Limb (tissue), 2 donors: ENCODE results near the gene PRR30.
"Not testable (repeated sequence)": the region's sequence is repeated elsewhere in the genome, so short reads cannot be mapped to it uniquely, and the experiment has no call there.

Source experiments
- DNase-seq, 2 donors: peaks; one replicate each; pipeline ENCODE4 v3.0.0-alpha.2; 2016; ENCODE audit errors: extremely low spot score in 2 of 2

PRR30 gene

DNA sequence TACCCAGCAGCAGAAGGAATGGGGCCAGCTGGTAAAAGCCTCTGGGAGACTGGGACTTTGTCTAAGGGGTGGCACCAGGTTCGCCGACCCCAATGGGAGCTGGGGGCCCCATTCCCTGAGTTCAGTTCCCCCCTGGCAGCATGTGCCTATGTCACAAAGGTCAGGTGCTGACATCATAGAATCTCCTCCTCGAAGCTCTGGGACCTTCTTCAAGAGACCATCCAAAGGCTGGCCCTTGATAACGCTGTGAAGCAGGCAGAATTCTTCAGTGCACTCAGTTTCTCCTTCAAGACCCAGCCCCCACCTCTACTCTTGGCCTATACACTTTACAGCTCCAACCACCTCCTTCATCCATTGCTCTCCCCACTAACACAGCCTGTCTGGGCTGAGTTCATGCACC lies at the start of gene PRR30:
TSS of gene PRR30 (minus strand) at position 101 of the 400 bp plus-strand sequence. CDS start 1,081 bp downstream, outside the sequence.
- no peak for DNase-seq

GRCh38 chr2:27186613-27187345 lies 47.6 kb upstream of the PRR30 start:
- no peak for DNase-seq

- no peak for DNase-seq
Measured at GRCh38 chr2:27185331-27186026, 46.3 kb upstream of the PRR30 start.

- DNase-seq: no peak
Measured at GRCh38 chr2:27184115-27184514, 44.9 kb upstream of the PRR30 start.

GRCh38 chr2:27182346-27182745 lies 43.1 kb upstream of the PRR30 start:
- DNase-seq: no peak

DNA sequence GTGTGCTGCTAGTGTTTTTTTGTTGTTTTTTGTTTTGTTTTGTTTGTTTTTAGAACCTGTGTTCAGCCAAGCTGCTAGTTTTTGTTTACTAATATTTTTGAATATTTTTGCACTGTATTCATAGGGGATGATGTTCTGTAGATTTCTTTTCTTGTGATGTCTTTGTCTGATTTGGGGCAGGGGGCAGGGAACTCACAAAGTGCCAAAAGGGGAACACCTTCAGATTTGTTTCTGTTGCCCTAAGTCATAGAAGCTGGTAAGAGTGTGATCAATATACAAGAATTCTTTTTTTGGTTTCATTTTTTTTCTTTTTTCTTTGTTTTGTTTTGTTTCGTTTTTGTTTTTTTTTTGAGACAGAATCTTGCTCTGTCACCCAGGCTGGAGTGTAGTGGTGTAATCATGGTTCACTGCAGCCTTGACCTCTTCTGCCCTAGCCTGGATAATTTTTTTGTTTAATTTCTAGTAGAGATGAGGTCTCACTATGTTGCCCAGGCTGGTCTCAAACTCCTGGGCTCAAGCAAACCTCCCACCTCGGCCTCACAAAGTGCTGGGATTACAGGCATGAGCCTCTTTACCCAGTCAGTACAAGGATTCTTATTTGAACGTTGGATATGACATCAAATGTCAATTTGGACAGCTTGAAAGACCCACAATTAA lies 40.3 kb upstream of the PRR30 start:
- DNase-seq: no peak

- no peak for DNase-seq
Measured at GRCh38 chr2:27178469-27178868, 39.3 kb upstream of the PRR30 start.

DNA sequence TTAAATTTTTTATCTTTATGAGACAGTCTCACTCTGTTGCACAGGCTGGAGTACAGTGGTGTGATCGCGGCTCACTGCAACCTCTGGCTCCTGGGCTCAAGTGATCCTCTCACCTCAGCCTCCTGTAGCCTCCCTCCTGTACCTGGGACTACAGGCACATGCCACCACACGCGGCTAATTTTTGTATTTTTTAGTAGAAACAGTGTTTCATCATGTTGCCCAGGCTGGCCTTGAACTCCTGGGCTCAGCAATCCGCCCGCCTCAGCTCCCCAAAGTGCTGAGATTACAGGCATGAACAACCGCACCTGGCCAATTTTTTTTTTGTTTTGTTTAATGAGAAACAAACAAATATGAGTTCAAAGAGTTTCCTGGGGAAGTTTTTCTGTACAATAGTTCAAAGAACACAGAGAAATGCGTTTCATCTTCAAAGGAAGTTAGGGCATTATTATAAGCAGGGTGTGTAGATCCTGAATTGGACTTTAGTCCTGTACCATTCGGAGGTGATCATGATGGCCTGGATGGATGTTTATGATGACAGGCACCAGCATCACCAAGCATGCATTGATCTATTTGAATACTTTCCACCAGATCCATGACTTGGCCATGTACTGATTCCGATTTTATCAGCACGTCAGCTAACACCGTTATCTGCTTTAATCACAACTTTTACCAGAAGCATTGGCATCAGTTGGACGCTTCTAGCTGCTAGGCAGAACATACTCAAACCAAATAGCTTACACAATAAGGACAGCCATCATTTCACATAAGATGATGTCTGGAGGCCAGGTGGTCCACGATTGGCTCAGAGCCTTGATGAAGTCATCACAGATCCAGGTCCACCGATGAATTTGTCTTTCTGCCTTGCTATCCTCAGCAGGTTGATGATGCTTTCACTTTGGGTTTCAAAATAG lies 38.5 kb upstream of the PRR30 start:
- DNase-seq: no peak

- not testable (repeated sequence) for DNase-seq
Measured at GRCh38 chr2:27175781-27176180, 36.6 kb upstream of the PRR30 start.

DNA sequence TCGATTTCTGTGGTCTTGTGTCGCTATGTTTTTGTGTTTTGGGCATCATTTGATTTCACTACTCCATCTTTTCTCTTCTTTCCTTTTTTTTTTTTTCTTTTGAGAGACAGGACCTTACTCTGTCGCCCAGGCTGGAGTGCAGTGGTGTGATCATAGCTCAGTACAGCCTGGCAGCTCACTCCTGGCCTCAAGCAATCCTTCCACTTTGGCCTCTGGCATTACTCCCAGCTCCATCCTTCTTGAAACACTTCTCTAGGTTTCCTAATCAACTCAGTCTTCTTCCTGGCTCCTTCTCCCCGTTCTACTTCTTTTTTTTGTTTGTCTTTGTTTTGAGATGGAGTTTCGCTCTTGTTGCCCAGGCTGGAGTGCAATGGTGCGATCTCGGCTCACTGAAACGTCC lies 36.1 kb upstream of the PRR30 start:
- no peak for DNase-seq

DNA sequence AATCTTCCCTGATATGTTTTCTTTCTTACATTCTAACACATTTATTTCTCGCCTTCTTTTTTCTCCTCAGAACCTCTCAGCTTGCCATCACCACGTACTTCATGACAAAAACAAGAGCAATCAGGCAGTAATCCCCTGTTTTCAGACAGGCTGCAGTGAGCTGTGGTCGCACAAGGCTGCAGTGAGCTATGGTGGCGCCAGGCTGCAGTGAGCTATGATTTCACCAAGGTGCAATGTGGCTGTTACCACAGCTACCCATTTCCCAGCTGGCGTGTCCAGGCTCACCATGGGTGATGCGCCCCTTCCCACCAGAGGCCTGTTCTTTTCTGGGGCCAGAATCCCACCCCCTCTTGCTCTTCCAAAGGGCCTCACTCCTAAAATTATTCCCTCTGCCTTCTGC lies 35.4 kb upstream of the PRR30 start:
- DNase-seq: no peak

DNA sequence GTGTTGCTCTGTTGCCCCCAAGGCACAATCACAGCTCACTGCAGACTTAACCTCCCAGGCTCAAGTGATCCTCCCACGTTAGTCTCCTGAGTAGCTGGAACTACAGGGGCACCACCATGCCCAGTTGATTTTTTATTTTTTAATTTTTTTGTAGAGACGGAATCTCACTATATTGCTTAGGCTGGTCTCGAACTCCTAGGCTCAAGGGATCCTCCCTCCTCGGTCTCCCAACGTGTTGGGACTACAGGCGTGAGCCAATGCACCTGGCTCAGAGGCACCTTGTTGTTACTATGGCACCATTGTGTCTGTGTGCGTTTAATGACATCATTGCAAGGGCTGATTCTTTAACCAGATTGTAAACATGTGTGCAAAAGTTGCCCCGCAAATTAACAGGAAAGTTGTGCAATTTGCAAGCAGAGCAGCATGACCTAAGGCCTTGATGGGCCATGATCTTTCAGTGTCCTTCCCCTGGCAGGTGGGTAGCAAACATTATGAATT lies 32.2 kb upstream of the PRR30 start:
- DNase-seq: no peak

- no peak for DNase-seq
Measured at GRCh38 chr2:27170581-27171337, 31.5 kb upstream of the PRR30 start.

GRCh38 chr2:27164960-27165763 lies 26.0 kb upstream of the PRR30 start:
- no peak for DNase-seq

- DNase-seq: no peak
Measured at GRCh38 chr2:27162151-27163121, 23.2 kb upstream of the PRR30 start.

DNA sequence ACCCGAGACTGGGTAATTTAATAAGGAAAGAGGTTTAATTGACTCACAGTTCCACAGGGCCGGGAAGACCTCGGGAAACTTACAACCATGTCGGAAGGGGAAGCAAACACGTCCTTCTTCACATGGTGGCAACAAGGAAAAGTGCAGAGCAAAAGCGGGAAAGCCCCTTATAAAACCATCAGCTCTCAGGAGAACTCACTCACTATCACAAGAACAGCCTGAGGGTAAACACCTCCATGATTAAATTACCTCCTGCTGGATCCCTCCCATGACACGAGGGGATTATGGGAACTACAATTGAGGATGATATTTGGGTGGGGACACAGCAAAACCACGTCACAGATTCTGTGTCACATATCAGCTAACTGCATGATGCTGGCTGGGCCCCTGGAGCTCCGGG lies 21.0 kb upstream of the PRR30 start:
- no peak for DNase-seq

- DNase-seq: no peak
Measured at GRCh38 chr2:27159271-27159670, 20.1 kb upstream of the PRR30 start.

DNA sequence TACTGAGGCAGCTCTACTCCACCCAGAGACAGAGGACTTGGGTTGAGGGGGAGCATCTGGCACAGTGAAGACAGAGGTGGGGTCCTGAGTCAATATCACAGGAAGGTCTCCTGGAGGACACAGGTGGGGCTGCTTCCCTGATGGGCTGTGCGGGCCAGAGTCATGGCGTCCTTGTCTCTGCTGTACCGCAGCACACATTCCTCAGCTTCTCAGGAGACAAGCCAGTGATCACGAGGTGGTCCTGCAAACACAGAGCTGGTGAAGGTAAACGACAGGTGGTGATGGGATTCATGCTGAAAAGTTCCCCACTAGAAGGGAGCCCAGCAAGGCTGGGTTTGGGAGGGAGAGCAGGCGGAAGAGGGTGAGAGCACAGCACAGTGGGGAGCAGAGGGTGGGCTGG lies 19.3 kb upstream of the PRR30 start:
- no peak for DNase-seq
